K562 (cell line): Measurements from ENCODE around the gene ZFP36. TPM values are rescaled to one million over a fixed set of nuclear protein-coding genes. Genes with fewer than 3 reads are reported as not detected.

ENCODE experiments used
- BRCA1 ChIP-seq, 2 experiments: fragments of 450-650 bp in 1 of 2; sonication (generic) in 1 of 2; formaldehyde crosslinking in 1 of 2; IDR thresholded peaks; 2 replicates each; pipeline versions ENCODE4 v1.5.0 to v1.6.1; 2017 to 2020; ENCODE audit warnings: mild to moderate bottlenecking in 1 of 2, missing genetic modification reagents in 1 of 2
- CEBPG ChIP-seq, 3 experiments: fragments of 200-800 bp in 1 of 3; sonication (Bioruptor generic) in 1 of 3; sonication (generic) in 1 of 3; formaldehyde crosslinking in 1 of 3; IDR thresholded peaks in 2 of 3; conservative IDR thresholded peaks in 1 of 3; 2 replicates each; pipeline versions ENCODE4 v1.6.1 to v1.8.0; 2016 to 2022; ENCODE audit warnings: missing compliant biosample characterization in 2 of 3, missing genetic modification characterization in 2 of 3, mild to moderate bottlenecking in 1 of 3, missing genetic modification reagents in 1 of 3
- CTBP1 ChIP-seq: fragments of 450-650 bp; IDR thresholded peaks from 2 replicates; pipeline ENCODE4 v1.6.1; 2016; ENCODE audit warnings: borderline replicate concordance
- ETV1 ChIP-seq: fragments of 450-650 bp; conservative IDR thresholded peaks from 2 replicates; pipeline ENCODE4 v1.6.1; 2016; ENCODE audit warnings: missing genetic modification characterization, control low read depth, low read depth, missing compliant biosample characterization
- MAFK ChIP-seq: IDR thresholded peaks from 2 replicates; pipeline ENCODE4 v1.6.1; 2011; ENCODE audit warnings: low read length, improper control_type of control experiment
- MECOM ChIP-seq: fragments of 250-450 bp; sonication (Bioruptor Pico); IDR thresholded peaks from 2 replicates; pipeline ENCODE4 v1.8.0; 2022; ENCODE audit warnings: inconsistent platforms
- MXI1 ChIP-seq: IDR thresholded peaks from 2 replicates; pipeline ENCODE4 v1.6.1; 2011; ENCODE audit warnings: low read depth, mild to moderate bottlenecking, improper control_type of control experiment, low read length
- POU5F1 ChIP-seq: fragments of 150-350 bp; IDR thresholded peaks from 2 replicates; pipeline ENCODE4 v1.6.1; 2014; ENCODE audit warnings: borderline replicate concordance, low read length, low read depth, mild to moderate bottlenecking; ENCODE audit not compliant: partially characterized antibody
- RBM14 ChIP-seq: fragments of 200-400 bp; formaldehyde crosslinking; IDR thresholded peaks from 2 replicates; pipeline ENCODE4 v1.6.1; 2018; ENCODE audit warnings: low read depth, mild to moderate bottlenecking, low read length, moderate library complexity, borderline replicate concordance; ENCODE audit not compliant: insufficient read depth
- SMAD1 ChIP-seq: fragments of 150-350 bp; IDR thresholded peaks from 2 replicates; pipeline ENCODE4 v1.6.1; 2014; ENCODE audit warnings: low read length, low read depth; ENCODE audit not compliant: partially characterized antibody
- SMARCA4 ChIP-seq: fragments of 450-650 bp; IDR thresholded peaks from 2 replicates; pipeline ENCODE4 v1.6.1; 2016
- TSC22D4 ChIP-seq: fragments of 450-650 bp; IDR thresholded peaks from 2 replicates; pipeline ENCODE4 v1.6.1; 2016; ENCODE audit warnings: missing genetic modification characterization, missing biosample characterization, control low read depth
- XRCC3 ChIP-seq: fragments of 450-650 bp; IDR thresholded peaks from 2 replicates; pipeline ENCODE4 v1.6.1; 2017; ENCODE audit warnings: mild to moderate bottlenecking, moderate library complexity
- ZNF143 ChIP-seq: sonication (generic); formaldehyde crosslinking; IDR thresholded peaks from 2 replicates; pipeline ENCODE4 v1.9.0; 2022; ENCODE audit warnings: mild to moderate bottlenecking, missing genetic modification reagents
- ZNF311 ChIP-seq: fragments of 250-450 bp; sonication (Bioruptor Pico); IDR thresholded peaks from 2 replicates; pipeline ENCODE4 v1.4.0; 2020; ENCODE audit warnings: mild to moderate bottlenecking, moderate library complexity
- polyA plus RNA-seq, 8 experiments: library from polyadenylated mRNA; depleted of rRNA in 4 of 8; stranded (reverse) in 5 of 8; unstranded in 3 of 8; fragments of >200 nt; fragmentation: Nextera tagmentation in 2 of 8; fragmentation: Illumina TruSeq in 1 of 8; extraction: Ambion mirVana in 2 of 8; extraction: Trizol in 1 of 8; gene quantifications; 2 replicates each; pipeline versions ENCODE4 v1.2.1 to v1.2.3, GENCODE V29; 2011 to 2014; ENCODE audit warnings: inconsistent platforms in 1 of 8, missing spikeins in 1 of 8
- total RNA-seq, 7 experiments: library from RNA; depleted of rRNA in 6 of 7; stranded (reverse); fragments of >200 nt in 6 of 7; fragmentation: Illumina TruSeq in 2 of 7; extraction: Trizol in 2 of 7; gene quantifications; 2 replicates each; pipeline versions ENCODE4 v1.2.1 to v1.2.3, GENCODE V29; 2011 to 2021; ENCODE audit warnings: low replicate concordance in 1 of 7
- TF ChIP-seq, protein P1 (sequence below): fragments of 250-450 bp; sonication (Bioruptor Pico); IDR thresholded peaks from 2 replicates; pipeline ENCODE4 v1.4.0; 2020; ENCODE audit warnings: mild to moderate bottlenecking, moderate library complexity
- TF ChIP-seq, protein P2 (sequence below): fragments of 450-650 bp; formaldehyde crosslinking; IDR thresholded peaks from 2 replicates; pipeline ENCODE4 v1.4.0; 2020; ENCODE audit warnings: mild to moderate bottlenecking, moderate library complexity
- TF ChIP-seq, protein P3 (sequence below): IDR thresholded peaks from 2 replicates; pipeline ENCODE4 v1.6.1; 2012; ENCODE audit warnings: low read depth, low read length, improper control_type of control experiment, borderline replicate concordance
- TF ChIP-seq, protein P4 (sequence below): fragments of 450-650 bp; formaldehyde crosslinking; IDR thresholded peaks from 2 replicates; pipeline ENCODE4 v1.4.0; 2022; ENCODE audit warnings: missing genetic modification characterization

The ZFP36 gene
- total and polyA plus RNA-seq, 9 of the 15 experiments (the other 6 are each of a cell fraction or from before 2014, with no cell fraction given), result 1.0 to 20.1 (median 3.5) TPM

DNA sequence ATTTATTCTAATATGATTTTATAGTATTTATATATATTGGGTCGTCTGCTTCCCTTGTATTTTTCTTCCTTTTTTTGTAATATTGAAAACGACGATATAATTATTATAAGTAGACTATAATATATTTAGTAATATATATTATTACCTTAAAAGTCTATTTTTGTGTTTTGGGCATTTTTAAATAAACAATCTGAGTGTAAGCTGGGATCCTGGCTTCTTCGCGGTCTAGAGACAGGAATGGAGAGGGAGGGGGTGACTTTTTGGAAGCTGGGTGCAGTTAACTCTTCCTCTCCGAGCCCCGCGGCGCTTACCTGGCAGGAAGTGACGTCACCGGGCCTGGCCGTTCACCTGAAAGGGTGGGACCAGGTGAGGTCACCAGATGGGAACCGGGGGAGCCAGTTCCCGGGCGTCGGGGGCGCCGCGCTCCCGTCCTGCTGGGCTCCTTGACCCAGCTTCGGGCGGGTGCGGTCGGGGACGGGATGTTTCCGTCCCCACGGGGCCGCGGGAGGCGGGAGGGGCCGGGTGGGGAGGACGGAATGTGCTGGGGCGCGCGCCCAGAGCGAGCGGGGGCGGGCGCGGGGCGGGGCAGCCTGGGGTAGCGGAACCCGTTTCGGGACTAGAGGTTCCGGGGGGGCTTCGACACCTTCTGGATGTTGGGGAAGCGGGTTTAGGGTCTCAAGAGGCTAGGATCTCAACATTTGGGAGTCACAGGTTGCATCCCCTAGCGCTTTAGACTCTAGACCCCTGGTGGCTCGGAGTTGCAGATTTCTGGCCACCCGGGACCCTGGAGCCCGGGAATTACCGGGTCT lies 2.8 kb downstream of the ZFP36 start (continued):
- TF ChIP-seq, protein P1, sequence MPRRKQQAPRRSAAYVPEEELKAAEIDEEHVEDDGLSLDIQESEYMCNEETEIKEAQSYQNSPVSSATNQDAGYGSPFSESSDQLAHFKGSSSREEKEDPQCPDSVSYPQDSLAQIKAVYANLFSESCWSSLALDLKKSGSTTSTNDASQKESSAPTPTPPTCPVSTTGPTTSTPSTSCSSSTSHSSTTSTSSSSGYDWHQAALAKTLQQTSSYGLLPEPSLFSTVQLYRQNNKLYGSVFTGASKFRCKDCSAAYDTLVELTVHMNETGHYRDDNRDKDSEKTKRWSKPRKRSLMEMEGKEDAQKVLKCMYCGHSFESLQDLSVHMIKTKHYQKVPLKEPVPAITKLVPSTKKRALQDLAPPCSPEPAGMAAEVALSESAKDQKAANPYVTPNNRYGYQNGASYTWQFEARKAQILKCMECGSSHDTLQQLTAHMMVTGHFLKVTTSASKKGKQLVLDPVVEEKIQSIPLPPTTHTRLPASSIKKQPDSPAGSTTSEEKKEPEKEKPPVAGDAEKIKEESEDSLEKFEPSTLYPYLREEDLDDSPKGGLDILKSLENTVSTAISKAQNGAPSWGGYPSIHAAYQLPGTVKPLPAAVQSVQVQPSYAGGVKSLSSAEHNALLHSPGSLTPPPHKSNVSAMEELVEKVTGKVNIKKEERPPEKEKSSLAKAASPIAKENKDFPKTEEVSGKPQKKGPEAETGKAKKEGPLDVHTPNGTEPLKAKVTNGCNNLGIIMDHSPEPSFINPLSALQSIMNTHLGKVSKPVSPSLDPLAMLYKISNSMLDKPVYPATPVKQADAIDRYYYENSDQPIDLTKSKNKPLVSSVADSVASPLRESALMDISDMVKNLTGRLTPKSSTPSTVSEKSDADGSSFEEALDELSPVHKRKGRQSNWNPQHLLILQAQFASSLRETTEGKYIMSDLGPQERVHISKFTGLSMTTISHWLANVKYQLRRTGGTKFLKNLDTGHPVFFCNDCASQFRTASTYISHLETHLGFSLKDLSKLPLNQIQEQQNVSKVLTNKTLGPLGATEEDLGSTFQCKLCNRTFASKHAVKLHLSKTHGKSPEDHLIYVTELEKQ, result no peak
- TF ChIP-seq, protein P2, sequence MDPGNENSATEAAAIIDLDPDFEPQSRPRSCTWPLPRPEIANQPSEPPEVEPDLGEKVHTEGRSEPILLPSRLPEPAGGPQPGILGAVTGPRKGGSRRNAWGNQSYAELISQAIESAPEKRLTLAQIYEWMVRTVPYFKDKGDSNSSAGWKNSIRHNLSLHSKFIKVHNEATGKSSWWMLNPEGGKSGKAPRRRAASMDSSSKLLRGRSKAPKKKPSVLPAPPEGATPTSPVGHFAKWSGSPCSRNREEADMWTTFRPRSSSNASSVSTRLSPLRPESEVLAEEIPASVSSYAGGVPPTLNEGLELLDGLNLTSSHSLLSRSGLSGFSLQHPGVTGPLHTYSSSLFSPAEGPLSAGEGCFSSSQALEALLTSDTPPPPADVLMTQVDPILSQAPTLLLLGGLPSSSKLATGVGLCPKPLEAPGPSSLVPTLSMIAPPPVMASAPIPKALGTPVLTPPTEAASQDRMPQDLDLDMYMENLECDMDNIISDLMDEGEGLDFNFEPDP (CRISPR knock-in tag), result 0 out of 2 replicates have a peak, but pooled peaks have one; percentile 41
- TF ChIP-seq SMAD1, result no peak
- no peak for TF ChIP-seq MECOM (CRISPR knock-in tag)
- TF ChIP-seq SMARCA4, result no peak
- peak; percentile 92 for TF ChIP-seq ETV1 (tag)
- no peak for TF ChIP-seq CEBPG (CRISPR knock-in tag; IDR thresholded peaks at IDR 0.05)
- TF ChIP-seq CEBPG (tag; conservative IDR thresholded peaks at IDR 0.05 in 1 of 2, IDR thresholded peaks at IDR 0.05 in 1 of 2), result no peak
- no peak for TF ChIP-seq MAFK
- no peak for TF ChIP-seq MXI1
- TF ChIP-seq, protein P3, sequence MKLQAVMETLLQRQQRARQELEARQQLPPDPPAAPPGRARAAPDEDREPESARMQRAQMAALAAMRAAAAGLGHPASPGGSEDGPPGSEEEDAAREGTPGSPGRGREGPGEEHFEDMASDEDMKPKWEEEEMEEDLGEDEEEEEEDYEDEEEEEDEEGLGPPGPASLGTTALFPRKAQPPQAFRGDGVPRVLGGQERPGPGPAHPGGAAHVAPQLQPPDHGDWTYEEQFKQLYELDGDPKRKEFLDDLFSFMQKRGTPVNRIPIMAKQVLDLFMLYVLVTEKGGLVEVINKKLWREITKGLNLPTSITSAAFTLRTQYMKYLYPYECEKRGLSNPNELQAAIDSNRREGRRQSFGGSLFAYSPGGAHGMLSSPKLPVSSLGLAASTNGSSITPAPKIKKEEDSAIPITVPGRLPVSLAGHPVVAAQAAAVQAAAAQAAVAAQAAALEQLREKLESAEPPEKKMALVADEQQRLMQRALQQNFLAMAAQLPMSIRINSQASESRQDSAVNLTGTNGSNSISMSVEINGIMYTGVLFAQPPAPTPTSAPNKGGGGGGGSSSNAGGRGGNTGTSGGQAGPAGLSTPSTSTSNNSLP, result no peak
- no peak for TF ChIP-seq BRCA1 (IDR thresholded peaks at IDR 0.05)
- TF ChIP-seq BRCA1 (CRISPR knock-in tag; IDR thresholded peaks at IDR 0.05), result no peak
- TF ChIP-seq, protein P4, sequence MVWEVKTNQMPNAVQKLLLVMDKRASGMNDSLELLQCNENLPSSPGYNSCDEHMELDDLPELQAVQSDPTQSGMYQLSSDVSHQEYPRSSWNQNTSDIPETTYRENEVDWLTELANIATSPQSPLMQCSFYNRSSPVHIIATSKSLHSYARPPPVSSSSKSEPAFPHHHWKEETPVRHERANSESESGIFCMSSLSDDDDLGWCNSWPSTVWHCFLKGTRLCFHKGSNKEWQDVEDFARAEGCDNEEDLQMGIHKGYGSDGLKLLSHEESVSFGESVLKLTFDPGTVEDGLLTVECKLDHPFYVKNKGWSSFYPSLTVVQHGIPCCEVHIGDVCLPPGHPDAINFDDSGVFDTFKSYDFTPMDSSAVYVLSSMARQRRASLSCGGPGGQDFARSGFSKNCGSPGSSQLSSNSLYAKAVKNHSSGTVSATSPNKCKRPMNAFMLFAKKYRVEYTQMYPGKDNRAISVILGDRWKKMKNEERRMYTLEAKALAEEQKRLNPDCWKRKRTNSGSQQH, result no peak
- peak; percentile 77 for TF ChIP-seq CTBP1
- TF ChIP-seq TSC22D4, result no peak
- TF ChIP-seq ZNF311 (CRISPR knock-in tag), result no peak
- no peak for TF ChIP-seq RBM14
- no peak for TF ChIP-seq XRCC3
- no peak for TF ChIP-seq ZNF143 (CRISPR knock-in tag)
- no peak for TF ChIP-seq POU5F1
